Activated naive CD4-positive, alpha-beta T cell treated with anti-CD3 and anti-CD28 coated beads, Interleukin-2, amount 50 U/mL, for 72 hours (primary cell): ENCODE results near the gene CUEDC1. TPM values are rescaled to one million over a fixed set of nuclear protein-coding genes. Genes with fewer than 3 reads are reported as not detected.

Source experiments
- ATAC-seq, 2 donors: fragments of 150-1000 bp; cut with Tn5 transposase; 2 replicates each; pipeline ENCODE4 v1.10.0; 2021; ENCODE audit warnings: mild to moderate bottlenecking in 2 of 2, moderate library complexity in 2 of 2
- DNase-seq, 2 donors: peaks; one replicate each; pipeline ENCODE4 v3.0.0; 2021 to 2022; ENCODE audit warnings: low spot score in 2 of 2
- H3K27ac Mint-ChIP-seq, 2 donors: one replicate each; pipeline ENCODE4 v1.8.0; 2022; ENCODE audit warnings: mild to moderate bottlenecking in 2 of 2, mixed read lengths in 2 of 2
- H3K36me3 Mint-ChIP-seq, 2 donors: one replicate each; pipeline ENCODE4 v1.8.0; 2022; ENCODE audit warnings: mixed read lengths in 2 of 2
- H3K9me3 Mint-ChIP-seq, 2 donors: one replicate each; pipeline ENCODE4 v1.8.0; 2022; ENCODE audit warnings: mixed read lengths in 2 of 2
- total RNA-seq, 2 donors: library from RNA; stranded (reverse); gene quantifications; one replicate each; pipeline ENCODE4 v1.2.3, GENCODE V29; 2022

CUEDC1 gene
- under 1 TPM in 1 of 2 donors, not detected in 1; 0.84 TPM for total RNA-seq

- Mint-ChIP-seq H3K36me3 (no peaks in the 10 kb centered on the region), H3K9me3 (no peaks in the 10 kb centered on the region), H3K27ac (no peak within 1 kb of the TSS)
- DNase-seq (peak in 1 of 2 donors; percentile 74), ATAC-seq (peak; percentile 79 to 89)
Measured at GRCh38 chr17:57955183-57955931, at the start of gene CUEDC1. CUEDC1 (minus strand) TSS chr17:57955412; CDS start chr17:57885564, 69,848 bp downstream.

DNA sequence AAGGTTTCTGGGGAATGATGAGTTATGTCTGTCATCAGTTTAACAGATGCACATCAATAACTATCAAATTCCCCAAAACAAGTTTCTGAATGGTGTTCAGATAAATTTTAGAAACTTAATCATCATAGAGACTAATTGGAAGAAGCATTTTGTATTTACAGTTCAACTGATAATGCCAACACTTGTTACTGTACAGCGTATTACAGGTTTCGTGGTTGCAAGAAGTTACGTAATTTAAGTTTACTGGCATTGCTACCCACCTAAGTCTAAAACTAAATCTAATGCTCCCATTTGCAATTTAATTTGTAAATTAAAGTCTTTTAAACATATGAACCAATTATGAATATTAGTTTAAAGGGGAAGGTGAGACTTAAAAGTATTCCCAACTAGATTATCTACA lies 48.8 kb upstream of the CUEDC1 start:
- ATAC-seq = no peak

GRCh38 chr17:58002973-58003372 lies 47.8 kb upstream of the CUEDC1 start:
- DNase-seq = no peak
- peaks cover 50 to 58% of the 10 kb centered on the region in 2 donors for H3K36me3 Mint-ChIP-seq
- peak overlapping the region; percentile 62 to 65 for H3K27ac Mint-ChIP-seq
- no peaks in the 10 kb centered on the region for H3K9me3 Mint-ChIP-seq
- ATAC-seq = no peak

More for the DNA sequence above, 48.8 kb upstream of the CUEDC1 start:
- Mint-ChIP-seq H3K27ac (peak overlapping the region; percentile 50 to 64), H3K9me3 (no peaks in the 10 kb centered on the region), H3K36me3 (peaks cover 54 to 57% of the 10 kb centered on the region in 2 donors)
- DNase-seq = no peak

GRCh38 chr17:58002154-58002948 lies 47.1 kb upstream of the CUEDC1 start:
- ATAC-seq (no peak), DNase-seq (no peak)
- peak overlapping the region; percentile 62 to 65 for H3K27ac Mint-ChIP-seq
- H3K9me3 Mint-ChIP-seq = no peaks in the 10 kb centered on the region
- peaks cover 46 to 62% of the 10 kb centered on the region in 2 donors for H3K36me3 Mint-ChIP-seq

GRCh38 chr17:58001461-58002124 lies 46.4 kb upstream of the CUEDC1 start:
- ATAC-seq (no peak), DNase-seq (no peak)
- Mint-ChIP-seq H3K9me3 (no peaks in the 10 kb centered on the region), H3K36me3 (peaks cover 40 to 64% of the 10 kb centered on the region in 2 donors), H3K27ac (peak overlapping the region; percentile 62 to 65)

DNA sequence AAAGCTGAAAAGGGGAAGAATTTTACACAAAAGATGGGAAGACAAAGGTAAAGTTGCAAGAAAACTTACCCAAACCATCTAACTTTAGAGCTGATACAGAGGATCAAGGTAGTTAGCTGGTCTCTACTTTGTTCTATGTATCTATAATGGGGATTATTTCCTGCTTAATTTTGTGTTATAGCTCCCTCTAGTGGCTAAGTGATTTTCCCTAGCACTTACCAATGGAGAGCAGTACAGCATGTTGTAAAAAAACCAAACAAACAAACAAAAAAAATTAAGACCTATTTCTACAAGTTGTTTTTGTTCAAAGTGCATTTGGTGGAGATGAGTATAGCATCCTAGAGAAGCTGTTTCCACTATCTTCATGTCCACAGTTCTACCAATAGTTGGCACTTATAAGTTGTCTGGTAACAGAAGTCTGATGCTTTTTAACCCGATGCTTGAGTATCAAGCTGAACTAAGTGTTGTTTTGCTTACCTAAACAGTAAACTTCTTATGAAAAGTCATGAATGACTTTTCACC lies 44.3 kb upstream of the CUEDC1 start:
- Mint-ChIP-seq H3K9me3 (no peaks in the 10 kb centered on the region), H3K27ac (peak overlapping the region; percentile 69 to 84), H3K36me3 (peaks cover 20 to 46% of the 10 kb centered on the region in 2 donors)
- ATAC-seq (peak; percentile 62 to 64), DNase-seq (no peak)

DNA sequence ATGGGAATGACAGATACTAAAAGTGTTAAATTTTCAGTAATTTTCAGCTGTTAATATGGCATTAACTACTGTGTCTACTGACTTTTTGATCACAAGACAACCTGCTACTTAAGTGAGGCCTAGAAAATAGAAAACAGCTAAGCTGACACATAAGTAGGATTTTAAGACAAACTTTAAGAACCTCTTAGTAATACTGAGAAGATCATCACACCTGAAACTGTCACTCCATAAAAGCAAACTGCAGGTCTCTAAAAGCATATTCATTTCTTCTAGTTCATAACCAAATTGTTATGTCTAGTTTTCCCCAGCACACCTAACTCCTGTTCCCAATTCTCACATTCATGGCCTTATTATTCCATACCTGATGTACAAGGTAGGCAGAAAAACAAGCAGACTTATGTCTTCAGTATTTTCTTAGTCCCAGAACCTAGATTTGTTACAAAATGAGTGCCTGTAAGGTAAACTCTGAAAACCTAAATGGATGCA lies 43.8 kb upstream of the CUEDC1 start:
- ATAC-seq (peak; percentile 40 to 59), DNase-seq (no peak)
- Mint-ChIP-seq H3K36me3 (peaks cover 19 to 41% of the 10 kb centered on the region in 2 donors), H3K27ac (peak overlapping the region; percentile 69 to 84), H3K9me3 (no peaks in the 10 kb centered on the region)

DNA sequence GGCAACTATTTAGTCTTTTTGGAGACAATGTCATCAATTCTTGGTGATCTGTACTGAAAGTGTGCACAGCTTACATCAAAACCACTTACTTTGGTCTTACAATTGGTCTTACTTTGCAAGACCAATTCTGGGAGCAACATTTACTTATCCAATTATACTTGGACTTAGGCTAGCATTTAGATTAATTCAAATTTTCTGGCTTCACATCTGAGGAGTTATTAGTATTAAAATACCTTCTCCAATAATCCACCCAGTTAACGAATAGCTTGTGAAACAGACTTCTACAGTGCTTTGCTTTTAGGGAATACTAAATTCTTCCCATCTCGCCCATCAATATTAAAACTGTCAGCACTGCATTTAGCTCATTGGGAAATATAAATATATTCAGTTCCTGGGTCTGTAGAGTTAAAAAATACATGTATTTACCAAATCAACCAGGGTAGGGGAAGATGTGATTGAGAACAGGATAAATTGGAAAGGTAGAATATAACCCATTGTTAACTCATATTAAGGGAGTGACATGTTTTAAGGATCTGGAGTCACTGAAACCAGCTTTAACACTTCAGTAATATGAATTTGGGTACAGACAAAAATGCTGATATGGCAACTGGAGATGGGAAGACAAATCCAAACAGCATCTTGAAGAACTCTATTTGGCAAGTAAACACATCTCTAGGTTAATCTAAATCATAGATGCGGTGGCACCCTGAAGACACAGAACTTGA lies 42.0 kb upstream of the CUEDC1 start:
- Mint-ChIP-seq H3K27ac (peak overlapping the region; percentile 56 to 67), H3K36me3 (peaks cover under 1 to 22% of the 10 kb centered on the region in 2 donors), H3K9me3 (no peaks in the 10 kb centered on the region)
- ATAC-seq = no peak
- DNase-seq = no peak

GRCh38 chr17:57995076-57995956 lies 40.1 kb upstream of the CUEDC1 start:
- Mint-ChIP-seq H3K36me3 (peaks cover 0 to 19% of the 10 kb centered on the region in 2 donors), H3K27ac (peak overlapping the region; percentile 57 to 69), H3K9me3 (no peaks in the 10 kb centered on the region)
- peak; percentile 62 to 84 for ATAC-seq
- DNase-seq = peak; percentile 39 to 60

GRCh38 chr17:57994436-57994835 lies 39.2 kb upstream of the CUEDC1 start:
- no peak for ATAC-seq
- DNase-seq = no peak
- H3K36me3 Mint-ChIP-seq = peaks cover 0 to 19% of the 10 kb centered on the region in 2 donors
- peak overlapping the region; percentile 6 to 8 for H3K27ac Mint-ChIP-seq
- no peaks in the 10 kb centered on the region for H3K9me3 Mint-ChIP-seq

DNA sequence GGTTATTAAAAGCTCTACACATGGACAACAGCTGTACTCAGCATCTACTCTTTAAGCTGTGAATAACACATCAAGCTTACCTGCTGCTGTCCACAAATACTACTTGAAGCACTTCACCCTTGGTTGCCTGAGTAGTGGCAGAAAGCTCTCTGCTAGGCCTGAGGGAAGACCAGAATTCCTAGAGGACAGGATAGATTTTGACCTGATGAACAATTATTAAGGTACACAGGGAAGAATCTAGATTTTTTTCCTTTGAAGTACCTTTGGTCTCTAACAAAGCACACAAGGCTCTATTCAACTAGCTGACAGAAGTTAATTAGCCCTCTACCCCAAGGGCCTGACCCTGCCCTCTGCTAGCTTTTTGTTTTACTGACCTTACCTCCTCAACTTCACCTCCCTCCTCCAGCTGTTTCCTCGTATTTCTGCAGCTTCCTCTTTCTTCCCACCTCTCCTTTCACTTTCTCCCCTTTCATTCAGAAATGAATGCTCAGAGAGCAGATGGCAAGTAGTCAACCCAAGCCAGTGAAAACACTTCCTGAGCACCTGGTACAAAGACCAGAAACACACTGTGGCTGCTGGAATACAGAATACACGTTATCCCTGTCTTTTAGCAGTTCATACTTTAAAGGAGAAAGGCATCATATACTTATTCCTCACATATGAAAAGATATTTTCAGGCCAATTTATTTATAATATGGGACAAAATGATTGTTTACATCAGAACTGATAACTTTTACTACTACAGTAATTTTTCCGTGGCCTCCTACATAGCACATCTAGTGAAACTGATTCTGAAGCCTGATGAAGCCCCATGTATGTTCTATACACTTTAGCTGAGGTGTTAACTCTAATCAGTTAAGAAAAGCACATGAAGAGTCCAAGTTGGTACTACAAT lies 38.5 kb upstream of the CUEDC1 start:
- H3K27ac Mint-ChIP-seq = peak overlapping the region; percentile 6 to 8
- peaks cover 2 to 18% of the 10 kb centered on the region in 2 donors for H3K36me3 Mint-ChIP-seq
- ATAC-seq (peak in 1 of 2 donors; percentile 16), DNase-seq (no peak)
- no peaks in the 10 kb centered on the region for H3K9me3 Mint-ChIP-seq

DNA sequence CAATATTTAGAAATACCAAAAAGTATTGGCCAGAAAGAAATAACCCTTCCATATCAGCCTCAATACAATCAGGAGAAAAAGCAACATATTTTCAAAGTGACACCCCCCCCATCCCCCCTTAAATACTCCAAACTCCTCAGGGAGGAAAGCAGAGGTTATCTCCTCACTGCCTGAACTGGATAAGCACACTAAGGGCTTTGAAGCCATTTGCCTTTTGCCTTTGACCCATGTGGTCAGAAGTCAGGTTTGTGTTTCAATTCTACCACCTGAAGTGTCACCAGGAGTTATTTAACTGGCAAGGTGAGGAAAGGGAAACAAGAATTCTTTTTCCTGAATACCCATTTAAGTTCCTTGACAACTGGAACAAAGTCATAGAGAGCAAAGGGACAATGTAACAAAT lies 36.3 kb upstream of the CUEDC1 start:
- H3K27ac Mint-ChIP-seq = no peak overlapping the region
- DNase-seq (no peak), ATAC-seq (no peak)

GRCh38 chr17:57990037-57990436 lies 34.8 kb upstream of the CUEDC1 start:
- DNase-seq (no peak), ATAC-seq (no peak)
- Mint-ChIP-seq H3K27ac (no peak overlapping the region), H3K9me3 (no peaks in the 10 kb centered on the region), H3K36me3 (peaks cover 18 to 19% of the 10 kb centered on the region in 2 donors)

More for the DNA sequence above, 36.3 kb upstream of the CUEDC1 start:
- Mint-ChIP-seq H3K36me3 (peaks cover 15 to 16% of the 10 kb centered on the region in 2 donors), H3K9me3 (no peaks in the 10 kb centered on the region)
